Measurements from ENCODE around the gene QRFP. TPM values are rescaled to one million over a fixed set of nuclear protein-coding genes. Genes with fewer than 3 reads are reported as not detected.

The QRFP gene
- polyA plus RNA-seq, 2 of the 4 experiments (the other 2 are of a cell fraction), result not detected

DNA sequence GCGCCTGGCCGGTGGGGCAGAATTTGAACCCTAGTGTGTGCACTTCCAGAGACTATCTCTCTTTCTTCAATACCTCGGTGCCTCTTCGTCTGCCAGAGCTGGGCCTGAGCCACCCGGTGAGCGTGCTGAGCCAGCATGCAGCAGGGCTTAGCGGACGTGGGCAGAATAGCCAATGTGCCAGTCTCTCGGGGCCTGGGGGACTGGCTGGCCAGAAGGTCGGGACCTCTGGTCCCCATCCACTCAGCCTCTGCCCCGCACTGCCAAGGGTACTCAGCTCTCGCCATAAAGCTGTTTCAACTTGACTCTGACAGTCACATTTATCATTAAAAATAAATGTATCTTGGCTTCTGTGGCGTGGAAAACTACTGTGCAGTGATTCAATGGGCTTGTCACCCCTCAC is 46.6 kb upstream of the QRFP start:
- TF ChIP-seq POLR2A (IDR thresholded peaks at IDR 0.05; ENCODE audit: low read length), result no peak
- TF ChIP-seq JUNB (IDR thresholded peaks at IDR 0.05), result no peak
- TF ChIP-seq PHF8 (IDR thresholded peaks at IDR 0.05; ENCODE audit: borderline replicate concordance, low read depth), result no peak
- TF ChIP-seq TP53 (CRISPR knock-in tag; IDR thresholded peaks at IDR 0.05), result no peak
- no peak for TF ChIP-seq HMGXB4 (CRISPR knock-in tag; IDR thresholded peaks at IDR 0.05; ENCODE audit: borderline replicate concordance)
- no peak for TF ChIP-seq HOXB5 (CRISPR knock-in tag; IDR thresholded peaks at IDR 0.05)
- TF ChIP-seq, protein P1, sequence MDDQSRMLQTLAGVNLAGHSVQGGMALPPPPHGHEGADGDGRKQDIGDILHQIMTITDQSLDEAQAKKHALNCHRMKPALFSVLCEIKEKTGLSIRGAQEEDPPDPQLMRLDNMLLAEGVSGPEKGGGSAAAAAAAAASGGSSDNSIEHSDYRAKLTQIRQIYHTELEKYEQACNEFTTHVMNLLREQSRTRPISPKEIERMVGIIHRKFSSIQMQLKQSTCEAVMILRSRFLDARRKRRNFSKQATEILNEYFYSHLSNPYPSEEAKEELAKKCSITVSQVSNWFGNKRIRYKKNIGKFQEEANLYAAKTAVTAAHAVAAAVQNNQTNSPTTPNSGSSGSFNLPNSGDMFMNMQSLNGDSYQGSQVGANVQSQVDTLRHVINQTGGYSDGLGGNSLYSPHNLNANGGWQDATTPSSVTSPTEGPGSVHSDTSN (IDR thresholded peaks at IDR 0.05), result no peak
- TF ChIP-seq RAD21 (conservative IDR thresholded peaks at IDR 0.05 in 1 of 2, IDR thresholded peaks at IDR 0.05 in 1 of 2), result no peak
- TF ChIP-seq POLR2AphosphoS2 (conservative IDR thresholded peaks at IDR 0.05; ENCODE audit: low read length), result no peak
- no peak for TF ChIP-seq RFX5 (IDR thresholded peaks at IDR 0.05)
- TF ChIP-seq KDM5A (IDR thresholded peaks at IDR 0.05), result no peak
- TF ChIP-seq RCOR1 (IDR thresholded peaks at IDR 0.05; ENCODE audit: low read depth, low read length), result no peak
- TF ChIP-seq CHD4 (IDR thresholded peaks at IDR 0.05; ENCODE audit: borderline replicate concordance), result no peak
- TF ChIP-seq KDM1A (IDR thresholded peaks at IDR 0.05; ENCODE audit: low read depth), result no peak
- Histone ChIP-seq H3K4me3 (no peak overlapping the region), H3K27ac (peak overlapping the region in 1 of 2 experiments; percentile 42; a peak in 2 of 6 replicates), H3K4me1 (peaks cover 43% of the 10 kb centered on the region), H3K9me3 (no peaks in the 10 kb centered on the region), H3K4me2 (no peak overlapping the region)
- ChIA-PET CTCF (interaction anchor here (0.6 to 7.8 kb wide), 19 partner anchors 9 to 447 kb away, joined by 3 to 78 read pairs (median 4); no protein-coding TSS in a partner anchor), POLR2A (no interaction called here)
- no peak for DNase-seq (ENCODE audit: low read depth in 1 of 2, low spot score in 1 of 2)
- WGBS (ENCODE audit: missing lambda C conversion rate), result 72% methylated on average over 13 of the region's 13 CpGs
- FAIRE-seq, result no peak
- no peak for ATAC-seq

- TF ChIP-seq HOXA7 (CRISPR knock-in tag; IDR thresholded peaks at IDR 0.05), result no peak
- TF ChIP-seq ZFP36 (IDR thresholded peaks at IDR 0.05; ENCODE audit: borderline replicate concordance, partially characterized antibody), result peak; percentile 62
- no peak for TF ChIP-seq HES2 (IDR thresholded peaks at IDR 0.05)
- H3K4me2 ChIP-seq, result no peak overlapping the region
- POLR2A ChIA-PET, result no interaction called here
- DNase-seq (ENCODE audit: low read depth in 1 of 2, low spot score in 1 of 2), result no peak
- H3K4me1 ChIP-seq, result peaks cover 46% of the 10 kb centered on the region
- H3K27ac ChIP-seq, result no peak overlapping the region
- WGBS (ENCODE audit: missing lambda C conversion rate), result 76% methylated on average over 10 of the region's 10 CpGs
- no peak for FAIRE-seq
- ATAC-seq, result no peak
- H3K9me3 ChIP-seq, result no peaks in the 10 kb centered on the region
- CTCF ChIA-PET, result interaction anchor here (0.7 to 7.8 kb wide), 20 partner anchors 8 to 251 kb away, joined by 3 to 78 read pairs (median 4); no protein-coding TSS in a partner anchor
- no peak overlapping the region for H3K4me3 ChIP-seq
Measured at GRCh38 chr9:130942679-130943078, 46.1 kb upstream of the QRFP start.

DNA sequence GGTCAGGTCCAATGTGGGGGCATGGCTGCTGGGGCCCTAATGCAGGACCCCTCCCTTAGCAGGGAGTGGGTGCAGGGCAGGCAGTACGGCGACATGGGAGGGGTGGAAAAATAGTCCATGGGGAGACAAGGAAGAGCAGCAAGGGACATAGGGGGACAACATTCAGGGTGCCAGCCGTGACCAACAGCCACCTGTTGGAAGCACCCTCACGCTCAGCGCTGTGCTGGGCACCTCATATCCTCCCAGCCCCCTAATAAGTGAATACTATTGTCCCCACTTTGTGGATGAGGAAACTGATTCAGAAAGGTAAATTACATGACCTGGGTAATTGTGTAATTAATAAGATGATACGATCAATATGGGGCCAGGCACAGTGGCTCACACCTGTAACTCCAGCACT is 45.5 kb upstream of the QRFP start:
- FAIRE-seq (no peak), DNase-seq (ENCODE audit: low read depth in 1 of 2, low spot score in 1 of 2) (no peak), ATAC-seq (no peak)
- TF ChIP-seq CHD4 (IDR thresholded peaks at IDR 0.05; ENCODE audit: borderline replicate concordance) (no peak), NFE2L2 (conservative IDR thresholded peaks at IDR 0.05; ENCODE audit: low read length) (no peak), SREBF2 (IDR thresholded peaks at IDR 0.05) (no peak), E2F6 (IDR thresholded peaks at IDR 0.05; ENCODE audit: borderline replicate concordance, low read depth) (no peak), BHLHE40 (IDR thresholded peaks at IDR 0.05; ENCODE audit: low read depth, low read length) (no peak)
- TF ChIP-seq, protein P2, sequence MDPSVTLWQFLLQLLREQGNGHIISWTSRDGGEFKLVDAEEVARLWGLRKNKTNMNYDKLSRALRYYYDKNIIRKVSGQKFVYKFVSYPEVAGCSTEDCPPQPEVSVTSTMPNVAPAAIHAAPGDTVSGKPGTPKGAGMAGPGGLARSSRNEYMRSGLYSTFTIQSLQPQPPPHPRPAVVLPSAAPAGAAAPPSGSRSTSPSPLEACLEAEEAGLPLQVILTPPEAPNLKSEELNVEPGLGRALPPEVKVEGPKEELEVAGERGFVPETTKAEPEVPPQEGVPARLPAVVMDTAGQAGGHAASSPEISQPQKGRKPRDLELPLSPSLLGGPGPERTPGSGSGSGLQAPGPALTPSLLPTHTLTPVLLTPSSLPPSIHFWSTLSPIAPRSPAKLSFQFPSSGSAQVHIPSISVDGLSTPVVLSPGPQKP (IDR thresholded peaks at IDR 0.05; ENCODE audit: low read depth, low read length), result no peak
- POLR2A ChIA-PET, result no interaction called here
- Histone ChIP-seq H3K4me3 (no peak overlapping the region), H3K27ac (no peak overlapping the region; a peak in 1 of 6 replicates), H3K9me3 (no peaks in the 10 kb centered on the region), H3K4me2 (no peak overlapping the region), H3K4me1 (peaks cover 46% of the 10 kb centered on the region)
- CTCF ChIA-PET, result interaction anchor here (0.7 to 7.8 kb wide), 21 partner anchors 8 to 235 kb away, joined by 3 to 78 read pairs (median 4); no protein-coding TSS in a partner anchor
- whole genome bisulfite sequencing (ENCODE audit: missing lambda C conversion rate), result 70% methylated on average over 6 of the region's 6 CpGs

Measured in A549 (cell line).